ENCODE measurements around the gene WDR93. TPM values are rescaled to one million over a fixed set of nuclear protein-coding genes. Genes with fewer than 3 reads are reported as not detected.

The WDR93 gene
- total RNA-seq, 1 experiment from 2014 or later, result not detected

GRCh38 chr15:89652131-89652530 is 38.5 kb upstream of the WDR93 start:
- H3K36me3 ChIP-seq (ENCODE audit: insufficient read depth, low read length, poor library complexity, severe bottlenecking), result no peaks in the 10 kb centered on the region
- intact Hi-C loops (cut with micrococcal nuclease; ENCODE audit: unreplicated experiment), result no loop called here
- H3K9me3 ChIP-seq (ENCODE audit: low read depth, low read length, poor library complexity, severe bottlenecking), result no peaks in the 10 kb centered on the region
- TF ChIP-seq EZH2 (IDR thresholded peaks at IDR 0.05; ENCODE audit: borderline replicate concordance, low read depth, low read length, poor library complexity, severe bottlenecking), result no peak
- TF ChIP-seq CTCF (conservative IDR thresholded peaks at IDR 0.05; ENCODE audit: low read depth, low read length), result no peak
- BruUV-seq (replicated peaks), result no TSS peak
- no peak overlapping the region for H3K4me3 ChIP-seq (ENCODE audit: low read depth, low read length, poor library complexity, severe bottlenecking)
- CTCF ChIA-PET, result no interaction called here
- no peak overlapping the region for H3K27ac ChIP-seq (ENCODE audit: low read depth, low read length, poor library complexity, severe bottlenecking)
- no peaks in the 10 kb centered on the region for H3K4me1 ChIP-seq (ENCODE audit: insufficient read depth, low read length, poor library complexity, severe bottlenecking)
- POLR2A ChIA-PET (ENCODE audit: low non-redundant PET), result no interaction called here
- no peak for DNase-seq (ENCODE audit: low spot score)
- H3K27me3 ChIP-seq (replicated peaks; ENCODE audit: insufficient read depth, low read depth, low read length, poor library complexity), result no peaks in the 10 kb centered on the region

- intact Hi-C loops (cut with micrococcal nuclease; ENCODE audit: unreplicated experiment), result no loop called here
- no peaks in the 10 kb centered on the region for H3K27me3 ChIP-seq (replicated peaks; ENCODE audit: insufficient read depth, low read depth, low read length, poor library complexity)
- no peak for DNase-seq (ENCODE audit: low spot score)
- no peaks in the 10 kb centered on the region for H3K36me3 ChIP-seq (ENCODE audit: insufficient read depth, low read length, poor library complexity, severe bottlenecking)
- CTCF ChIA-PET, result no interaction called here
- TF ChIP-seq EZH2 (IDR thresholded peaks at IDR 0.05; ENCODE audit: borderline replicate concordance, low read depth, low read length, poor library complexity, severe bottlenecking) (no peak), CTCF (conservative IDR thresholded peaks at IDR 0.05; ENCODE audit: low read depth, low read length) (no peak)
- H3K4me1 ChIP-seq (ENCODE audit: insufficient read depth, low read length, poor library complexity, severe bottlenecking), result no peaks in the 10 kb centered on the region
- BruUV-seq (replicated peaks), result no TSS peak
- H3K4me3 ChIP-seq (ENCODE audit: low read depth, low read length, poor library complexity, severe bottlenecking), result no peak overlapping the region
- no peak overlapping the region for H3K27ac ChIP-seq (ENCODE audit: low read depth, low read length, poor library complexity, severe bottlenecking)
- H3K9me3 ChIP-seq (ENCODE audit: low read depth, low read length, poor library complexity, severe bottlenecking), result no peaks in the 10 kb centered on the region
- POLR2A ChIA-PET (ENCODE audit: low non-redundant PET), result no interaction called here
Observed at GRCh38 chr15:89652666-89653065, 37.9 kb upstream of the WDR93 start.

- TF ChIP-seq CTCF (conservative IDR thresholded peaks at IDR 0.05; ENCODE audit: low read depth, low read length) (no peak), EZH2 (IDR thresholded peaks at IDR 0.05; ENCODE audit: borderline replicate concordance, low read depth, low read length, poor library complexity, severe bottlenecking) (no peak)
- DNase-seq (ENCODE audit: low spot score), result no peak
- no TSS peak for BruUV-seq (replicated peaks)
- no peak overlapping the region for H3K27ac ChIP-seq (ENCODE audit: low read depth, low read length, poor library complexity, severe bottlenecking)
- H3K4me3 ChIP-seq (ENCODE audit: low read depth, low read length, poor library complexity, severe bottlenecking), result no peak overlapping the region
- H3K9me3 ChIP-seq (ENCODE audit: low read depth, low read length, poor library complexity, severe bottlenecking), result no peaks in the 10 kb centered on the region
- H3K27me3 ChIP-seq (replicated peaks; ENCODE audit: insufficient read depth, low read depth, low read length, poor library complexity), result no peaks in the 10 kb centered on the region
- H3K36me3 ChIP-seq (ENCODE audit: insufficient read depth, low read length, poor library complexity, severe bottlenecking), result no peaks in the 10 kb centered on the region
- POLR2A ChIA-PET (ENCODE audit: low non-redundant PET), result no interaction called here
- intact Hi-C loops (cut with micrococcal nuclease; ENCODE audit: unreplicated experiment), result no loop called here
- CTCF ChIA-PET, result no interaction called here
- no peaks in the 10 kb centered on the region for H3K4me1 ChIP-seq (ENCODE audit: insufficient read depth, low read length, poor library complexity, severe bottlenecking)
Observed at GRCh38 chr15:89653578-89653977, 37.0 kb upstream of the WDR93 start.
